Activated CD4-positive, alpha-beta T cell treated with anti-CD3 and anti-CD28 coated beads for 1 hour (primary cell): ENCODE results near the gene COPB1.
A peak's percentile ranks its signal among the peaks of the same experiment; 100 is the strongest.

Experiments
- DNase-seq: peaks from one replicate; pipeline ENCODE4 v3.0.0-alpha.2; 2020

The COPB1 gene

DNA sequence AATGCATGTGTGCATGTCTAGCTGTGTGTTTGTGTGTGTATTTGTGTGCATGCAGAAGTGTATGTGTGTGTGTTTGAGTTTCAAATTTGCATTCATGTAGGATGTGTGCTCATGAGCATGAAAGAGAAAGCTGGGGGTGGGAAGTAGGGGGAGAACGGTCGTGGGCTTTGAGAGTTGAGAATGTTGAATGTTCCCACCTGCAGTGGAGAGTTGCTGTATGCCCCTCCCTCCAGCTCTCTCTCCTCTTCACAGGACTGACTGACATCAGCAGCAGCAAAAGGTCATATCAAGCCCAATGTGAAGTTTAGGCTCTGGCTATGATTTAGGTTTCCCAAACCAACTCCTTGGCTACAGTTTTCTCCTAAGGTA is 76.8 kb downstream of the COPB1 start:
- no peak for DNase-seq

DNA sequence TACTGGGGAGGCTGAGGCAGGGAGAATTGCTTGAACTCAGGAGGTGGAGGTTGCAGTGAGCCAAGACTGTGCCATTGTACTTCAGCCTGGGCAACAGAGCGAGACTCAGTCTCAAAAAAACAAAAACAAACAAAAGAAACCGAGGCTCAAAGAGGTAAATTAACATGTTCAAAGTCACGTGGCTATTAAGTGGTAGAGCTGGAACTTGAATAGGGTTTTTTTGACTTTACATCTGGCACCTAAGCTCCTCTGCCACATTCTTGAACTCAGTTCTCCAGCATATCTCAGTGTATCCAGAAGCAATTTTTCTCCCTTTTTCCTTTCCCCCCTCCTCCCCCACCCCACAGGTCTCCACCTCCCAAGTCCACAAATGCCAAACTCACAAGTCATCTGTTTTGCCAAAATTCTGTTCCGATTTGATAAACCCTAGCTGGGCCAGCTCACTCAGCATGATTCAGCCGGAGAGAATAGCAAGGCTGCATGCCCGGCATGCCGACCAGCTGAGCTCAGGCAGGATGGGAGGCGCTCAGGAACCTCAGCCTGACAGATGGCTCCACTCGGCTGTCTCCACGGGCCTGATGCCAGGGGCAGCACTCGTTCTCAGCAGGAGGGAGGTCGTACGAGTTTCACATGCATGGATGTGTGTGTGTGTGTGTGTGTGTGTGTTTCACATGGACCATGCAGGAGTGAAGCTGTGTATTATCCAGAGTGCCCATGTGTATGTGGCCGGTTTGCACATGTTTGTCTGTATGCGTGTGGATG is 77.4 kb downstream of the COPB1 start:
- no peak for DNase-seq

DNA sequence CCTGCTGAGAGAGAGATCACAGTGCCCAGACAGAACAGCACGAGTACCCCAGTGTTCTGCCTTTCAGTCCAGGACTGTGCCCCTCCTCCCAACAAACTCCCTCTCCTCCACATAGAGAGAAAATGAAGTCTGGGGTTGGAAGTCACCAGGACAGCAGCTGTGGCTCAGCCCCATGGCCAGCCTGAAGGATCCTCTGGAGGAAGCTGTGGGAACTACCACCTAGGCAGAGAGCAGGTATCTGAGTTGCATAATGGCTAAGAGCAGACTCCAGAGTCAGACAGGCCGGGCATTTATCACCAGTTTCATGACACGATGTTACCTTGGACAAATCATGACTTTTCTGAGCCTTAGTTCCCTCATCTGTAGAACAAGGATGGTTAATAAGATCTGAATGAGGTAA is 79.4 kb downstream of the COPB1 start:
- no peak for DNase-seq

DNA sequence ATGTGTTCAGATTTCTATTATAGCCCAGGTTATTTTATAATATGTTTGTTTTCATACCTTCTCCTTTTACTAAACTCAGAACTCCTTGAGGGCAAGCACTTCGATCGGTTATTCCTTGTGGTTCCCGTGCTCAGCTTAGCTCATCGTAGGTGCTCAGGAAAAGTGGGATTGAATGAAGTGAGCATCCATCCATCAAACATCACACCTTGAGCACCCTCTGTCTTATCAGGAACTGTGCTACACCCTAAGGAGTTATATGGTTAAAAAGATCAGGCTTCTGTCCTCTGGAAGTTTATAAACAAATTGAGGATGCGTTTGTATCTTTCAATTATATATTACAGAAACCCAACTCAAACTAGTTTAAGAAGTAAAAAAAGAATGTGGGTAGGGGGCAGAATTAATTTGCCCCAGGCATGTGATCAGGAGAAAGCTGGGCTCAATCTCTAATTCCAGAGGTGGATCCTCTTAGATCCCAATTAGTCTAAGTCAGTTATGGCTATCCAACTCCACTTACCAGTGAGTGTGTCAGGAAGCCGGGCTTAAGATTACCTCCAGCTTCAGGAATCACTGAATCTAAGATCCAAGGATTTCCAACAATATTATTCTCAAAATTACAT is 80.7 kb downstream of the COPB1 start:
- no peak for DNase-seq

DNA sequence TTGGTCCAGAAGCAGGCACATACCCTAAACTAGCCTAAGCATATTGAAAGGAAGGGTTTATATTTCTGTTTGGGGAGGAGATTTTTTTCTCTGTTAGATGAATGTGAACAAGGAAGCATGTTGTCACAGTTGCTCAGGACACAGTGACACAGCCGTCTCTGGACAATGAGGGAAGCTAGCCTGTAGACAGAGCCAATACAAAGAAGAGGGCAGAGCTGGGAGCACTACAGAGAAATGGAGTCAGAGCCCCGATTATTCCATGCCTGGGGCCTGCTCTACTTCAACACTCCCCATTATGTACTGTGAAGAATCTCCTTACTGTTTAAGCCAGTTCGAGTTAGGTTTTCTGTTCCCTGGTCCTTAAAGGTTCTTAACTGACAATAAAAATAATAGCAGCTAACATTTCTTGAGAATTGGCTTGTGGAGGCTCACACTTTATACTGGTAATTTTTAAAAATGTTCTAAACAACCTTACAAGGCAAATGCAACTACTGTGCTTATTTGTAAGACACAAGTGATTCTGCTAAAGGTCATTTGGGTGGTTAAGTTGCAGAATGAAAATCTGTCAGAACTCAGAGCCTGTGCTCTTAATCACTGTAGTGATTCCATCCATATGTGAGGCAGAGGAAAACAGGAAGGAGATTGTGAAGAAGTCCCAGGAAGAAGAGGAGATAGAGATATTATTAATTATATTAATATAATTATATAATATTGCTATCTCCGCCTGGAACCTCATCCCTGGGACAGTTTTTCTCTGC is 81.8 kb downstream of the COPB1 start:
- no peak for DNase-seq

DNA sequence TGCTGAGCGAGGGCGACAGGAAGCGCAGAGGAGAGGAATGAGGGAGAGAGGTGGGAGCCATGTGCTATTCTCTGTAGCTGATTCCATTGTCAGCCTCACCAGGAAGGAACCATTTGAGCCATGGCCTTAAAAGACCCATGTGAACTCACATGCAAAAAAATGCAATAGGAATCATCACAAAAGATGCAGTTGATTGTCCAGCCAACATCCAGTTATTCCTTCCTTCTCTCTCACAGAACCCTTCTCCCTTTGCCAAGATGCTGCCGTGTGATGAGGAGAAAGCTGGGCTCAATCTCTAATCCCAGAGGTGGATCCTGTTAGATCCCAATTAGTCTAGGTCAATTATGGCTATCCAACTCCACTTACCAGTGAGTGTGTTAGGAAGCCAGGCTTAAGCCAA is 82.4 kb downstream of the COPB1 start:
- no peak for DNase-seq

DNA sequence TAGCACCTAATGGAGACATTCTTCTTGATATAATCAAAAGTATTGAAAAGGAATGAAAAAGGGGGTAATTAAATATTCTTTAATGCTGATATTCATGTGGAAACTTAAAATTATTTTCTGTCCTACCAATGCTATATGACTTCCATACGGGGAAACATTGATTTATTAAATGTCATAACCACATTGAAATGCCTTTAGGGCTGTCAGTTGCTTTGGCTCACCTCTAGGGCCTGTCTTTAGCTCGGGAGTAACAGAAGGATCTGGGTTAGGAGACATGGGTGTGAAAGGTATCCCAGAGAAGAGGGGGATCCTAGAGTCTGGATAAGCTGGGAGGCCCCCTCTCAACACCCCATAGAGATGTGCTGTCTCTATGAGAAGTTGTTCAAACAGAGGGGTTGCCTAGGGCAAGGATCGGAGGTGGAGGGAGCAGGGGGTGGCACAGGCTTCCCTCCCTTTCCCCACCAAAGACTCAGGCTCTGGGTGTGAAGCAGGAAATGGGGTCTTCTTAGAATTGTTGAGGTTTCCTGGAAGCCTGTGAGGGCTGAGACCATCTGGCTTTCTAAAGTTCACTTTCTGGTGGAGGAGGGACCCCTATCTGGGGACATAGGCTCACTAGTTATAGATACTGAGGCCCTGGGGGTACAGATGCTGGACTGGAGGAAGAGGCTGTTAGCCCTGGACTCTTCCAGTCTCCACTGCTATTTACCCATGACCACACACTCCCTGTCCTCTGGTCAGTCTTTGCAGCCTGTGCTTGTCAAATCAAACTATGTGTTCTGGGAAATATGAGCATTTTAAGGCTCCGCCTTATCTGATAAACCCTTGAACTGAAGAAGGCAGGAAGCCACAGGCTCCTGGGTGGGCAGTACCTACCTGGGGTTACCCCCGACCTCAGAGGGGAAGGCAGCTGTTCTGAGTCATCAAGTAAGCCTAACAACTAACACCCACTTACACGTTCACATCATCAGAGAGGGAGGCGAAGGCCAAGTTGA is 84.8 kb downstream of the COPB1 start:
- DNase-seq: peak; percentile 48

DNA sequence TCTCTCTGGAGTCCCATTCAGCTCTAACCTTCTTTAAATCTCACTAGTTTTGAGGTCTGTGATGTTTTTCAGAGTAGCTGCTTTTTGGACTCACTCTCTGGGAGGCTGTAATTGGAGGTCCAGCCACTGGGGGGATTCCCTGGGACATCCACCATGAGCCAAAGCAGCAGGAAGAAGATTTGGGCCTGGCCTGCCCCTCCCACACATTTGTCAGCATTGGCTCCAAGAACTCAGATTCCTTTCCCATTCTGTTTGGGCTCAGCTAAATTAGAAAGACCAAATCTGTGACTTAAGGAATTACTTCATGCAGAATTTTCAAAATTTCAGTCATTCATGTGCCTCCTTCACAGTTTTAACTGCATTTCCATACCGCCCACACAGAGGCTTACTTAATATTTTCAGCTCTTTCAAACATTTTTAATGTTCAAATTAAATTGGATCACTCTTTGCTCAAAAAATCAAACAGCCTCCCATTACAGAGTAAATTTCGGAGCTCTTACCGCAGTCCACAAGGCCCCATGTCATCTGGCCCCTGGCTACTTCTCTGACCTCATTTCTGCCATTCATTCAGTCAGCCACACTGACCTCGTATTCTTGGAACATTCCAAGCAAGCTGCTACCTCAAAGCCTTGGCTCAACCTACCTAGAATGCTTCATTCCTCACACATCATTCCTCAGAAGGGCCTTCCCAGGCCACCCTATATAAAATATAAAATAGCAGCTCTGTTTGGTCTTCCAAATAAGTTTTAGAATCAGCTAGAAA is 86.1 kb downstream of the COPB1 start:
- DNase-seq: no peak

DNA sequence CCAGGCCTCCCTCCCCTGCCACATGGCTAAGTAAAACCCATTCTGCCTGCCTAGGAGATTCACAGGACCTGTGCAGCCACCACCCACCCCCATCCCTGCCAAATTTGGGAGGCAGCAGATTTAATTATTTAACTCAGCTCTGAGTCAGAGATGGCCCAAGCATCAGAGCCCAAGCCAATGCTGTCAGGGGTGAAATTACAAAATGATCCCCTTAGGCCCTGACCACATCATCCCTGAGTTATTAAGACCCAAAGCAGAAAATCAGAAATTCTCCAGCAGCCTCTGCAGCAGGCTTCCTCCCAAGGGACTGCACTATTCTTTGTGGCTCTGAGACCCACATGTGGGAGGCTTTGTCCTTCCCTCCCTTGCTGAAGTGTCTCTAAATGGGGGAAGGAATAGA is 87.8 kb downstream of the COPB1 start:
- no peak for DNase-seq

DNA sequence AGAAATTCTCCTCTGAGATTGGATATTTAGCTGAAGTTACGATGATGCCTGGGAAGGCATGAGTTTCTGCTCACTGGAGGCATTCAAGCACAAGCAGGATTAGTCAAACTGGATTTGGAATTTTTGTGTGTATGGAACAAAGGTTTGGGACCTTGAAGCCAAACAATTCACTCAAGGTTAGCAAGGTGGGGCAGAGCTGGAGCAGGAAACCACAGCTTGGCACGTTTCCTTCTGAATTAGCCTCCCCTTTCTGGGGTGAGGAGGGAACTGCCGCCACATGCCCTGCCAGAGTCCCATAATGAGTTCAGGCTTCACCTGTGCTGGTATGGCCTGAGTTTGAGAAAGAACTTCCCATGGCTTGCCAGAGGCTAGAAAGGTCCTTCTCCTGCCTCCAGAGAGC is 89.7 kb downstream of the COPB1 start:
- DNase-seq: no peak

DNA sequence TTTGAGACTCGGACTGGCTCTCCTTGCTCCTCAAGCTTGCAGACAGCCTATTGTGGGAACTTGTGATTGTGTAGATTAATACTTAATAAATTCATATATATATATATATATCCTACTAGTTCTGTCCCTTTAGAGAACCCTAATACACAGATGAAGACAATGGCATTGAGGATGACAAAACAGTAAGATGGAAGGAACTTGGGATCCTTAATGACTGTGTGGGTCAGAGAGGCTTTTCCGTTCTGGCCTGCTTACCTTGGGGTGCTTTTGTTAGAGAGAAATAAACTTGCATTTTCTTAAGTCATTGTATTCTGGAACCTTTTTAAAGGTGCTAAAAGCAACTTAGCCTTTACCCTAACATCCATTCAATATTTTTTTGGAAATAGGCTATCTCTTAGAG is 91.0 kb downstream of the COPB1 start:
- DNase-seq: no peak
